Sigmoid colon (tissue), 4 donors: ENCODE data around the gene CTSD.

Experiments
- EP300 ChIP-seq, 4 donors: sonication (generic); formaldehyde crosslinking; IDR thresholded peaks; one replicate each; pipeline ENCODE4 v1.6.1; 2017; ENCODE audit warnings: antibody characterized with exemption in 4 of 4
- POLR2A ChIP-seq, 2 donors: fragments of 450-650 bp; IDR thresholded peaks; one replicate each; pipeline ENCODE4 v1.6.1; 2016; ENCODE audit warnings: antibody characterized with exemption in 2 of 2, mild to moderate bottlenecking in 2 of 2, moderate library complexity in 2 of 2
- POLR2AphosphoS5 ChIP-seq, 4 donors: sonication (generic); formaldehyde crosslinking; IDR thresholded peaks; one replicate each; pipeline ENCODE4 v1.6.1; 2017; ENCODE audit warnings: antibody characterized with exemption in 4 of 4
- TF ChIP-seq, protein P1 (sequence below), 4 experiments: fragments of 450-650 bp in 3 of 4; fragments of 200-600 bp in 1 of 4; IDR thresholded peaks; one replicate each; pipeline ENCODE4 v1.5.1; 2016 to 2019; ENCODE audit warnings: antibody characterized with exemption in 4 of 4, mild to moderate bottlenecking in 3 of 4, moderate library complexity in 2 of 4

- TF ChIP-seq EP300 (IDR thresholded peaks at IDR 0.05) (no peak), POLR2A (IDR thresholded peaks at IDR 0.05) (no peak), POLR2AphosphoS5 (IDR thresholded peaks at IDR 0.05) (no peak)
- TF ChIP-seq, protein P1, sequence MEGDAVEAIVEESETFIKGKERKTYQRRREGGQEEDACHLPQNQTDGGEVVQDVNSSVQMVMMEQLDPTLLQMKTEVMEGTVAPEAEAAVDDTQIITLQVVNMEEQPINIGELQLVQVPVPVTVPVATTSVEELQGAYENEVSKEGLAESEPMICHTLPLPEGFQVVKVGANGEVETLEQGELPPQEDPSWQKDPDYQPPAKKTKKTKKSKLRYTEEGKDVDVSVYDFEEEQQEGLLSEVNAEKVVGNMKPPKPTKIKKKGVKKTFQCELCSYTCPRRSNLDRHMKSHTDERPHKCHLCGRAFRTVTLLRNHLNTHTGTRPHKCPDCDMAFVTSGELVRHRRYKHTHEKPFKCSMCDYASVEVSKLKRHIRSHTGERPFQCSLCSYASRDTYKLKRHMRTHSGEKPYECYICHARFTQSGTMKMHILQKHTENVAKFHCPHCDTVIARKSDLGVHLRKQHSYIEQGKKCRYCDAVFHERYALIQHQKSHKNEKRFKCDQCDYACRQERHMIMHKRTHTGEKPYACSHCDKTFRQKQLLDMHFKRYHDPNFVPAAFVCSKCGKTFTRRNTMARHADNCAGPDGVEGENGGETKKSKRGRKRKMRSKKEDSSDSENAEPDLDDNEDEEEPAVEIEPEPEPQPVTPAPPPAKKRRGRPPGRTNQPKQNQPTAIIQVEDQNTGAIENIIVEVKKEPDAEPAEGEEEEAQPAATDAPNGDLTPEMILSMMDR (IDR thresholded peaks at IDR 0.05) = no peak
These were observed 19.4 kb downstream of the CTSD start for GRCh38 chr11:1744137-1744886.
